ENCODE data around the gene TMPRSS6. TPM values are rescaled to one million over a fixed set of nuclear protein-coding genes. Genes with fewer than 3 reads are reported as not detected.

TMPRSS6 gene
- total and polyA plus RNA-seq, 2 donors (not counting 1 experiment from before 2014, with no cell fraction given): not detected

DNA sequence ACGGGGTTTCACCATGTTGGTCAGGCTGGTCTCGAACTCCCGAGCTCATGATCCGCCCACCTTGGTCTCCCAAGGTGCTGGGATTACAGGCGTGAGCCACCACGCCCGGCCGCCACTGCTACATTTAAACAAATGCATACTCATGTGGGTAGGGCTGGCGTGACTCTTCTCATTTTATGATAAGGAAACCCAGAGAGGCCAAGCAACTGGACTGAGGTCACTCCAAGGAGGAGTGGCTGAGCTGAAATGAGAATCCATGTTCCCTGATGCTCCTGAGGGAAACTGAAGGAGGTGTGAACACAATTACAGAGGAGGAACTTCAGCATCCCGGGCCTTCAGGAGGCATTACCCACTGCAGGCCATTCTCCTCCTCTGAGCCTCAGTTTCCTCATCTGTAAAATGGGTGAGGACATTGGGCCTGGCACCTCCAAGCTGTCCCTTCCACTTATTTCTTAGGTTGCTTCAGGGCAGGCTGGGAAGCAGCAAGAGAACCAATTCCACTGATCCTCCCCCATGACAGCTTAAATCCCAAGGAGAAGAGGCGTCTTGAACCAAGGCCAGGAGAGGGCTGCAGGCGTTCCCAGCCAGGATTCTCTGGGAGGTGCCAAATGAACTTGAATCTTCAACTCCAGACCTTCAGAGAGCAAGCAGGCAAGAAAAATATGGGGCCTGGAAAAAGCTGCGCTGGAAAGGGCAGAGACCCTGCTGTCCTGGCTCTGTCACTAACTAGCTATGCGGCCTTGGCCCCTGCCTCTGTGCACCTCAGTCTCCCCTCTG is 93.2 kb downstream of the TMPRSS6 start:
- Histone ChIP-seq H3K27ac (ENCODE audit: insufficient read depth, low read length) (no peak overlapping the region), H3K9me3 (ENCODE audit: control insufficient read depth, insufficient read depth, low read depth, low read length) (no peaks in the 10 kb centered on the region), H3K9ac (ENCODE audit: insufficient read depth, low read length) (no peak overlapping the region), H3K79me2 (ENCODE audit: control insufficient read depth, insufficient read depth, low read length) (peaks cover 5% of the 10 kb centered on the region), H2AFZ (ENCODE audit: low read length) (no peak overlapping the region), H4K20me1 (ENCODE audit: control insufficient read depth, extremely low read depth, insufficient read depth, low read length) (no peaks in the 10 kb centered on the region), H3K4me3 (replicated peaks in 1 of 4; ENCODE audit: control extremely low read depth in 1 of 4, insufficient read depth in 1 of 4, low read depth in 3 of 4, low read length in 4 of 4) (no peak overlapping the region), H3K36me3 (ENCODE audit: control insufficient read depth, insufficient read depth, low read length) (no peaks in the 10 kb centered on the region), H3K4me1 (ENCODE audit: control insufficient read depth, extremely low read depth, insufficient read depth, low read length) (peaks cover 4% of the 10 kb centered on the region), H3K4me2 (ENCODE audit: extremely low read depth, insufficient read depth, low read length) (no peak overlapping the region), H3K27me3 (ENCODE audit: control insufficient read depth, insufficient read depth, low read length) (no peaks in the 10 kb centered on the region)
- DNase-seq (ENCODE audit: low read depth in 2 of 2): no peak
- TF ChIP-seq CTCF (conservative IDR thresholded peaks at IDR 0.05 in 1 of 2, IDR thresholded peaks at IDR 0.05 in 1 of 2; ENCODE audit: low read depth in 1 of 2, low read length in 2 of 2) (no peak), EZH2 (IDR thresholded peaks at IDR 0.05; ENCODE audit: low read length, missing control alignments) (no peak)

DNA sequence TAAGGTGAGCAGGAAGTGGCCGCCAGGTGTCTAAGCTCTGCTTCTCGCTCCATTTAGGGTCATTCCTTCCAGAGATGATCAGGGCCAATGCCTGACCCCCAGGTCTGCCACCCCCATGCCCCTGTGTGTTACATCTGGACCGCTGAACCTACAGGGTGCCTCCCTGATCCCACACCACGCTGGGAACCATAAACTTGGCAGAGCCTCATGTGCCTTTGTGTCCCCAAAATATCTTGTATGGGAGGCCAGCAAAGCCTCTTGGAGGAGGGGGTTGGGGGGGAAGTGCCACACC is 94.0 kb downstream of the TMPRSS6 start:
- DNase-seq (ENCODE audit: low read depth in 2 of 2): no peak
- Histone ChIP-seq H3K27ac (ENCODE audit: insufficient read depth, low read length) (no peak overlapping the region), H3K9me3 (ENCODE audit: control insufficient read depth, insufficient read depth, low read depth, low read length) (no peaks in the 10 kb centered on the region), H3K79me2 (ENCODE audit: control insufficient read depth, insufficient read depth, low read length) (peaks cover 3% of the 10 kb centered on the region), H2AFZ (ENCODE audit: low read length) (no peak overlapping the region), H3K4me1 (ENCODE audit: control insufficient read depth, extremely low read depth, insufficient read depth, low read length) (peaks cover 4% of the 10 kb centered on the region), H3K9ac (ENCODE audit: insufficient read depth, low read length) (no peak overlapping the region), H3K4me3 (replicated peaks in 1 of 4; ENCODE audit: control extremely low read depth in 1 of 4, insufficient read depth in 1 of 4, low read depth in 3 of 4, low read length in 4 of 4) (no peak overlapping the region), H3K27me3 (ENCODE audit: control insufficient read depth, insufficient read depth, low read length) (no peaks in the 10 kb centered on the region), H3K4me2 (ENCODE audit: extremely low read depth, insufficient read depth, low read length) (no peak overlapping the region), H3K36me3 (ENCODE audit: control insufficient read depth, insufficient read depth, low read length) (no peaks in the 10 kb centered on the region), H4K20me1 (ENCODE audit: control insufficient read depth, extremely low read depth, insufficient read depth, low read length) (no peaks in the 10 kb centered on the region)
- TF ChIP-seq CTCF (conservative IDR thresholded peaks at IDR 0.05 in 1 of 2, IDR thresholded peaks at IDR 0.05 in 1 of 2; ENCODE audit: low read depth in 1 of 2, low read length in 2 of 2) (no peak), EZH2 (IDR thresholded peaks at IDR 0.05; ENCODE audit: low read length, missing control alignments) (no peak)

Other genes starting within 250 kb of the TMPRSS6 start
- gene NCF4, start 248.7 kb downstream of the TMPRSS6 start, total RNA-seq: not detected in 2 replicates
- gene NCF4, start 248.7 kb downstream of the TMPRSS6 start, polyA plus RNA-seq: not detected in 2 replicates
- gene CSF2RB, start 196.1 kb downstream of the TMPRSS6 start, total RNA-seq: not detected in 2 replicates
- not detected in 2 replicates for gene CSF2RB, start 196.1 kb downstream of the TMPRSS6 start, polyA plus RNA-seq
- gene TST, start 90.3 kb downstream of the TMPRSS6 start, total RNA-seq: 21.6 and 25.4 TPM in 2 replicates
- 11.7 and 12.7 TPM in 2 replicates for gene TST, start 90.3 kb downstream of the TMPRSS6 start, polyA plus RNA-seq
- gene MPST, start 90.0 kb downstream of the TMPRSS6 start, total RNA-seq: 51.5 and 76.8 TPM in 2 replicates
- gene MPST, start 90.0 kb downstream of the TMPRSS6 start, polyA plus RNA-seq: 13.5 and 14.8 TPM in 2 replicates
- gene KCTD17, start 58.0 kb downstream of the TMPRSS6 start, total RNA-seq: 19.3 and 19.5 TPM in 2 replicates
- 10.6 and 19.2 TPM in 2 replicates for gene KCTD17, start 58.0 kb downstream of the TMPRSS6 start, polyA plus RNA-seq
- gene IL2RB, start 40.2 kb upstream of the TMPRSS6 start, total RNA-seq: not detected in 2 replicates
- gene IL2RB, start 40.2 kb upstream of the TMPRSS6 start, polyA plus RNA-seq: 0.03 and 0.07 TPM in 2 replicates
- gene C1QTNF6, start 78.5 kb upstream of the TMPRSS6 start, total RNA-seq: 3.5 and 4.6 TPM in 2 replicates
- 3.0 and 7.4 TPM in 2 replicates for gene C1QTNF6, start 78.5 kb upstream of the TMPRSS6 start, polyA plus RNA-seq
- gene SSTR3, start 102.8 kb upstream of the TMPRSS6 start, total RNA-seq: not detected in 2 replicates
- not detected in 2 replicates for gene SSTR3, start 102.8 kb upstream of the TMPRSS6 start, polyA plus RNA-seq
- gene RAC2, start 134.6 kb upstream of the TMPRSS6 start, total RNA-seq: 1.5 and 2.1 TPM in 2 replicates
- 10.5 and 10.9 TPM in 2 replicates for gene RAC2, start 134.6 kb upstream of the TMPRSS6 start, polyA plus RNA-seq
- gene CYTH4, start 172.8 kb upstream of the TMPRSS6 start, total RNA-seq: under 0.01 and 0.26 TPM in 2 replicates
- gene CYTH4, start 172.8 kb upstream of the TMPRSS6 start, polyA plus RNA-seq: 0.12 TPM in 1 of 2 replicates, not detected in the other